Lower lobe of right lung (tissue), 2 donors: ENCODE data around the gene PCOLCE2. TPM values are rescaled to one million over a fixed set of nuclear protein-coding genes. Genes with fewer than 3 reads are reported as not detected.

ENCODE experiments used
- ATAC-seq, 2 donors: fragments of 200-7000 bp; cut with Tn5 transposase; one replicate each; pipeline ENCODE4 v1.9.1; 2020 to 2022; ENCODE audit warnings: mild to moderate bottlenecking in 2 of 2, moderate library complexity in 2 of 2
- DNase-seq: peaks from one replicate; pipeline ENCODE4 v3.0.0-alpha.2; 2020
- H3K27ac ChIP-seq: fragments of 200-600 bp; one replicate; pipeline ENCODE4 v1.8.0; 2022
- H3K27me3 ChIP-seq: fragments of 200-600 bp; one replicate; pipeline ENCODE4 v1.8.0; 2022; ENCODE audit warnings: low read depth
- H3K36me3 ChIP-seq: fragments of 200-600 bp; one replicate; pipeline ENCODE4 v1.8.0; 2022; ENCODE audit warnings: mild to moderate bottlenecking
- H3K4me1 ChIP-seq: fragments of 200-600 bp; one replicate; pipeline ENCODE4 v1.8.0; 2022
- H3K4me3 ChIP-seq: fragments of 200-600 bp; one replicate; pipeline ENCODE4 v1.8.0; 2022; ENCODE audit warnings: mild to moderate bottlenecking
- H3K9me3 ChIP-seq: fragments of 200-600 bp; one replicate; pipeline ENCODE4 v1.8.0; 2022
- CTCF ChIP-seq: fragments of 200-600 bp; IDR thresholded peaks from one replicate; pipeline ENCODE4 v1.8.0; 2022; ENCODE audit warnings: antibody characterized with exemption, mild to moderate bottlenecking
- intact Hi-C: fragments of 100-400 bp; cut with DNase I; formaldehyde crosslinking; loops from one replicate; pipeline ENCODE4 v1.11.0; 2022
- total RNA-seq: library from RNA; stranded (reverse); fragmentation: NEBNext Ultra II Directional; extraction: Animal tissue kit (Norgen Biotek cat#: 25700); gene quantifications from one replicate; pipeline ENCODE4 v1.2.1, GENCODE V29; 2021
- donor health status: DM: no; HTN: yes; CAD: no; lungs with severe emphysema.

Gene PCOLCE2
- total RNA-seq, 1 donor from 2014 or later, result 41.0 TPM

GRCh38 chr3:142818651-142819050, 70.2 kb downstream of the PCOLCE2 start:
- no peak for TF ChIP-seq CTCF
- intact Hi-C loops, result no loop called here
- Histone ChIP-seq H3K4me3 (no peak overlapping the region), H3K27ac (no peak overlapping the region), H3K36me3 (no peaks in the 10 kb centered on the region), H3K9me3 (no peaks in the 10 kb centered on the region), H3K4me1 (no peaks in the 10 kb centered on the region), H3K27me3 (no peaks in the 10 kb centered on the region)
- ATAC-seq (no peak), DNase-seq (no peak)

- no peaks in the 10 kb centered on the region for H3K4me1 ChIP-seq
- intact Hi-C loops, result no loop called here
- TF ChIP-seq CTCF, result no peak
- H3K27me3 ChIP-seq, result no peaks in the 10 kb centered on the region
- H3K4me3 ChIP-seq, result no peak overlapping the region
- ATAC-seq (no peak), DNase-seq (no peak)
- no peaks in the 10 kb centered on the region for H3K9me3 ChIP-seq
- H3K36me3 ChIP-seq, result no peaks in the 10 kb centered on the region
- H3K27ac ChIP-seq, result no peak overlapping the region
These were observed 71.0 kb downstream of the PCOLCE2 start for GRCh38 chr3:142817897-142818296.

- Histone ChIP-seq H3K36me3 (no peaks in the 10 kb centered on the region), H3K4me3 (no peak overlapping the region), H3K9me3 (no peaks in the 10 kb centered on the region), H3K4me1 (no peaks in the 10 kb centered on the region), H3K27me3 (no peaks in the 10 kb centered on the region), H3K27ac (no peak overlapping the region)
- no peak for ATAC-seq
- intact Hi-C loops, result no loop called here
- no peak for TF ChIP-seq CTCF
- DNase-seq, result no peak
These were observed 71.5 kb downstream of the PCOLCE2 start for GRCh38 chr3:142817356-142817755.

- H3K27me3 ChIP-seq, result no peaks in the 10 kb centered on the region
- ATAC-seq, result no peak
- H3K36me3 ChIP-seq, result no peaks in the 10 kb centered on the region
- H3K27ac ChIP-seq, result no peak overlapping the region
- H3K4me1 ChIP-seq, result no peaks in the 10 kb centered on the region
- H3K9me3 ChIP-seq, result no peaks in the 10 kb centered on the region
- DNase-seq, result no peak
- intact Hi-C loops, result no loop called here
- no peak overlapping the region for H3K4me3 ChIP-seq
- TF ChIP-seq CTCF, result no peak
These were observed 73.1 kb downstream of the PCOLCE2 start for GRCh38 chr3:142815803-142816202.

- no peak for TF ChIP-seq CTCF
- intact Hi-C loops, result no loop called here
- Histone ChIP-seq H3K4me3 (no peak overlapping the region), H3K9me3 (no peaks in the 10 kb centered on the region), H3K36me3 (no peaks in the 10 kb centered on the region), H3K4me1 (no peaks in the 10 kb centered on the region), H3K27ac (no peak overlapping the region), H3K27me3 (no peaks in the 10 kb centered on the region)
- no peak for ATAC-seq
- no peak for DNase-seq
These were observed 79.6 kb downstream of the PCOLCE2 start for GRCh38 chr3:142809259-142809658.
